NT2/D1 (cell line): Measurements from ENCODE around the gene TEX55.

Experiments used
- SUZ12 ChIP-seq: IDR thresholded peaks from 2 replicates; pipeline ENCODE4 v1.6.1; 2011; ENCODE audit not compliant: insufficient read length, insufficient read depth; ENCODE audit errors: extremely low read depth
- YY1 ChIP-seq: IDR thresholded peaks from 2 replicates; pipeline ENCODE4 v1.6.1; 2011; ENCODE audit not compliant: insufficient read length, insufficient read depth
- ZNF274 ChIP-seq: IDR thresholded peaks from 2 replicates; pipeline ENCODE4 v1.6.1; 2011; ENCODE audit warnings: mild to moderate bottlenecking, low read depth, low read length

GRCh38 chr3:119173325-119173724 is 27.4 kb downstream of the TEX55 start, which contains the start of gene UPK1B:
- TF ChIP-seq YY1: no peak
- no peak for TF ChIP-seq SUZ12
- TF ChIP-seq ZNF274: no peak
